PC-3 (cell line): ENCODE results near the gene LYZL1.

Experiments
- CTCF ChIP-seq: fragments of 300-600 bp; sonication (generic); conservative IDR thresholded peaks from 2 replicates; pipeline ENCODE4 v1.5.1; 2017; ENCODE audit warnings: antibody characterized with exemption, low read depth, mild to moderate bottlenecking, low read length
- EZH2 ChIP-seq: fragments of 300-600 bp; sonication (generic); IDR thresholded peaks from one replicate; pipeline ENCODE4 v1.6.1; 2017; ENCODE audit warnings: antibody characterized with exemption, mild to moderate bottlenecking, low read length; ENCODE audit not compliant: unreplicated experiment

GRCh38 chr10:29356931-29357330 lies 68.1 kb downstream of the LYZL1 start:
- TF ChIP-seq CTCF = no peak
- TF ChIP-seq EZH2 = no peak
